ENCODE results near the gene DTNA. TPM values are rescaled to one million over a fixed set of nuclear protein-coding genes. Genes with fewer than 3 reads are reported as not detected.
A peak's percentile ranks its signal among the peaks of the same experiment; 100 is the strongest.

The DTNA gene
- total RNA-seq, 1 donor from 2014 or later: 21.0 TPM

GRCh38 chr18:34701911-34702310, 8.2 kb upstream of the DTNA start:
- no peak for ATAC-seq
- Histone ChIP-seq H3K4me3 (no peak overlapping the region), H3K9me3 (no peaks in the 10 kb centered on the region), H3K27ac (no peak overlapping the region), H3K4me1 (no peaks in the 10 kb centered on the region), H3K36me3 (no peaks in the 10 kb centered on the region), H3K27me3 (ENCODE audit: low read depth) (no peaks in the 10 kb centered on the region)
- TF ChIP-seq, protein P1, sequence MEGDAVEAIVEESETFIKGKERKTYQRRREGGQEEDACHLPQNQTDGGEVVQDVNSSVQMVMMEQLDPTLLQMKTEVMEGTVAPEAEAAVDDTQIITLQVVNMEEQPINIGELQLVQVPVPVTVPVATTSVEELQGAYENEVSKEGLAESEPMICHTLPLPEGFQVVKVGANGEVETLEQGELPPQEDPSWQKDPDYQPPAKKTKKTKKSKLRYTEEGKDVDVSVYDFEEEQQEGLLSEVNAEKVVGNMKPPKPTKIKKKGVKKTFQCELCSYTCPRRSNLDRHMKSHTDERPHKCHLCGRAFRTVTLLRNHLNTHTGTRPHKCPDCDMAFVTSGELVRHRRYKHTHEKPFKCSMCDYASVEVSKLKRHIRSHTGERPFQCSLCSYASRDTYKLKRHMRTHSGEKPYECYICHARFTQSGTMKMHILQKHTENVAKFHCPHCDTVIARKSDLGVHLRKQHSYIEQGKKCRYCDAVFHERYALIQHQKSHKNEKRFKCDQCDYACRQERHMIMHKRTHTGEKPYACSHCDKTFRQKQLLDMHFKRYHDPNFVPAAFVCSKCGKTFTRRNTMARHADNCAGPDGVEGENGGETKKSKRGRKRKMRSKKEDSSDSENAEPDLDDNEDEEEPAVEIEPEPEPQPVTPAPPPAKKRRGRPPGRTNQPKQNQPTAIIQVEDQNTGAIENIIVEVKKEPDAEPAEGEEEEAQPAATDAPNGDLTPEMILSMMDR (IDR thresholded peaks at IDR 0.05): no peak
- intact Hi-C loops (cut with DNase I): no loop called here
- DNase-seq: no peak

DNA sequence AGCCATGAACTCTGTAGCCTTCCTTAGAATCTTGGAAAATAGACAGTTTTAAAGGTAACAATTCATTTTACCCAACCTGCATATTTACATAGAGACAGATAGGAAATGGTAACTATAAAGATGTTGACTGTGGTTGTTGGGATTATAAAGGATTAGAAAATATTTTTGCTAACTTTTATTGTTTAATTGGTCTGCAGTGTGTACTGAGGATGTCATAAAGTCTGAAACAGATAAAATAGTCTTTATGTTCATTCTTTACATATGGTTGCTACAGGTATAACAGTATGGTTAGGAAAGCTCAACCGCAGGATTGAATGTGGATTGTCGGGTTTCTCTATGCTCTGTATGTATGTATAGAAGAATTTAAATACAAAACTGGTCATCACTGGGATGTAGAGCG, 7.3 kb upstream of the DTNA start:
- intact Hi-C loops (cut with DNase I): no loop called here
- H3K36me3 ChIP-seq: no peaks in the 10 kb centered on the region
- ATAC-seq (no peak), DNase-seq (no peak)
- no peaks in the 10 kb centered on the region for H3K27me3 ChIP-seq (ENCODE audit: low read depth)
- H3K4me3 ChIP-seq: no peak overlapping the region
- H3K27ac ChIP-seq: no peak overlapping the region
- TF ChIP-seq, protein P1 (IDR thresholded peaks at IDR 0.05): no peak
- H3K4me1 ChIP-seq: peaks cover under 1% of the 10 kb centered on the region
- H3K9me3 ChIP-seq: no peaks in the 10 kb centered on the region

DNA sequence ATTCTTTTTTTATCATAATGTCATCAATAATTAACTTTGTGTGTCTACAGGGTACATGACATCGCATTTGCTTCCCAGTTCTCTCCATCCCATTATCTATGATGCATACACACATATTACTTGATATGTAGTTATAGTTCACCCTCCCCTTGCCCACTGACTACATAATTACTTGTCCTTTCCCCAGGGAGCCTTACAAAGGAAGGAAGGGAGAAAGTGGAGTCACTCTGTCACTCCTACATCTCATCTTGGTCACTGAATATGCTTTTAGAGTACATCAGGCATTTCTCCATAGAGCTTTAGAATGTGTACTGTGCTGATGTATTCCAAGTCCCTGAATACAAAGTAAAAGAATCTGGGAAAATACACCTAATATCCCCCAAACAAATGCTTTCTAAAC, 6.0 kb upstream of the DTNA start:
- TF ChIP-seq, protein P1 (IDR thresholded peaks at IDR 0.05): no peak
- intact Hi-C loops (cut with DNase I): no loop called here
- DNase-seq (no peak), ATAC-seq (no peak)
- no peak overlapping the region for H3K27ac ChIP-seq
- no peak overlapping the region for H3K4me3 ChIP-seq
- peaks cover 12% of the 10 kb centered on the region for H3K4me1 ChIP-seq
- H3K36me3 ChIP-seq: no peaks in the 10 kb centered on the region
- H3K9me3 ChIP-seq: no peaks in the 10 kb centered on the region
- no peaks in the 10 kb centered on the region for H3K27me3 ChIP-seq (ENCODE audit: low read depth)

DNA sequence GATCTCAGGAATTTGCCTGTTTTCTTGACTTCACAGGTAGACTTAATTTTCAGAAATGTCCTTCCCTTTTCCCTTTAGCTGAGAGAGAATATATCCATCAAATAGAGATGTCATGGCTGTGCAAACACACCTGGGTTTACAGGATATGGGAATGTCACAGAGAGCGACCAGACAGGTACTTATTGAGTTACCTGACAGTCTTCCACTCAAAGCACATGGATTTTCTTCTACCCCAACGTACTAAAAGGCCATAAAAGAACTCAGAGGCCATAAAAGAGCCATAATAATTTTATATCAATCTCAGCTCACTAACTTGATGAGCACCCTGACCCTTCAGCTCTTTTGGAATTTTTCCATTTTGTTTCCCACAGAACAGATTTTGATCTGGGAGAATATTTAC, 5.3 kb upstream of the DTNA start:
- DNase-seq (no peak), ATAC-seq (no peak)
- Histone ChIP-seq H3K27me3 (ENCODE audit: low read depth) (no peaks in the 10 kb centered on the region), H3K4me1 (peaks cover 19% of the 10 kb centered on the region), H3K4me3 (no peak overlapping the region), H3K9me3 (no peaks in the 10 kb centered on the region), H3K27ac (no peak overlapping the region), H3K36me3 (no peaks in the 10 kb centered on the region)
- TF ChIP-seq, protein P1 (IDR thresholded peaks at IDR 0.05): no peak
- intact Hi-C loops (cut with DNase I): no loop called here

GRCh38 chr18:34707670-34708069, 2.4 kb upstream of the DTNA start:
- DNase-seq (no peak), ATAC-seq (peak in 1 of 2 donors; percentile 75)
- H3K9me3 ChIP-seq: no peaks in the 10 kb centered on the region
- peaks cover 24% of the 10 kb centered on the region for H3K4me1 ChIP-seq
- intact Hi-C loops (cut with DNase I): no loop called here
- TF ChIP-seq, protein P1 (IDR thresholded peaks at IDR 0.05): no peak
- H3K36me3 ChIP-seq: no peaks in the 10 kb centered on the region
- H3K27ac ChIP-seq: no peak overlapping the region
- no peak overlapping the region for H3K4me3 ChIP-seq
- no peaks in the 10 kb centered on the region for H3K27me3 ChIP-seq (ENCODE audit: low read depth)

- intact Hi-C loops (cut with DNase I): no loop called here
- Histone ChIP-seq H3K4me1 (peaks cover 24% of the 10 kb centered on the region), H3K27ac (peak overlapping the region; percentile 47), H3K27me3 (ENCODE audit: low read depth) (no peaks in the 10 kb centered on the region), H3K36me3 (no peaks in the 10 kb centered on the region), H3K9me3 (no peaks in the 10 kb centered on the region), H3K4me3 (no peak overlapping the region)
- no peak for DNase-seq
- peak; percentile 68 to 69 for ATAC-seq
- TF ChIP-seq, protein P1 (IDR thresholded peaks at IDR 0.05): no peak
Observed at GRCh38 chr18:34709104-34709503, 994 bp upstream of the DTNA start.
